D721Med (cell line): ENCODE data around the gene CERK.

Source experiments
- DNase-seq: peaks from one replicate; pipeline ENCODE4 v3.0.0; 2011; ENCODE audit warnings: low spot score; ENCODE audit not compliant: insufficient read length
- FAIRE-seq: peaks from 2 replicates; lab custom pipeline; 2011; peaks lifted over from hg19 to GRCh38; lab: Jason Lieb, UNC
- TF ChIP-seq, protein P1 (sequence below): IDR thresholded peaks from 2 replicates; pipeline ENCODE4 v1.5.1; 2012; ENCODE audit warnings: mild to moderate bottlenecking, control low read depth; ENCODE audit not compliant: insufficient read depth; ENCODE audit errors: missing control alignments

The CERK gene

DNA sequence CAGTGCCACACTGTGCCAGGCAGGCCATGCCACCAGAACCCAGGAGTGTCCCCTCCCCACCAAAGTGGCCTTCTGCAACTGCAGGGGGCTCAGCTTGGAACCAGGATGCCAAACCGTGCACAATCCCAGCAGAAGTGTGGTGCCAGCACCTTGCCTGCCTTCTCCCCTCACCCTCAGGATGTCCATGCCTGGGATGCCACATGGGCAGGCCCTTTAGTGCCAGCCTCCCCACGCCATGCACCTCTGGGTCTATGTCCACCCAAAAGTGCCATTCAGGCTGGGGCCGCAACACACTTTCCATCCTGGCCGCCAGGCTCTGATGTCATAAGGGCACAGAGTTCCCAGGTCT, 15.7 kb upstream of the CERK start:
- no peak for DNase-seq
- FAIRE-seq = no peak
- TF ChIP-seq, protein P1, sequence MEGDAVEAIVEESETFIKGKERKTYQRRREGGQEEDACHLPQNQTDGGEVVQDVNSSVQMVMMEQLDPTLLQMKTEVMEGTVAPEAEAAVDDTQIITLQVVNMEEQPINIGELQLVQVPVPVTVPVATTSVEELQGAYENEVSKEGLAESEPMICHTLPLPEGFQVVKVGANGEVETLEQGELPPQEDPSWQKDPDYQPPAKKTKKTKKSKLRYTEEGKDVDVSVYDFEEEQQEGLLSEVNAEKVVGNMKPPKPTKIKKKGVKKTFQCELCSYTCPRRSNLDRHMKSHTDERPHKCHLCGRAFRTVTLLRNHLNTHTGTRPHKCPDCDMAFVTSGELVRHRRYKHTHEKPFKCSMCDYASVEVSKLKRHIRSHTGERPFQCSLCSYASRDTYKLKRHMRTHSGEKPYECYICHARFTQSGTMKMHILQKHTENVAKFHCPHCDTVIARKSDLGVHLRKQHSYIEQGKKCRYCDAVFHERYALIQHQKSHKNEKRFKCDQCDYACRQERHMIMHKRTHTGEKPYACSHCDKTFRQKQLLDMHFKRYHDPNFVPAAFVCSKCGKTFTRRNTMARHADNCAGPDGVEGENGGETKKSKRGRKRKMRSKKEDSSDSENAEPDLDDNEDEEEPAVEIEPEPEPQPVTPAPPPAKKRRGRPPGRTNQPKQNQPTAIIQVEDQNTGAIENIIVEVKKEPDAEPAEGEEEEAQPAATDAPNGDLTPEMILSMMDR = no peak

DNA sequence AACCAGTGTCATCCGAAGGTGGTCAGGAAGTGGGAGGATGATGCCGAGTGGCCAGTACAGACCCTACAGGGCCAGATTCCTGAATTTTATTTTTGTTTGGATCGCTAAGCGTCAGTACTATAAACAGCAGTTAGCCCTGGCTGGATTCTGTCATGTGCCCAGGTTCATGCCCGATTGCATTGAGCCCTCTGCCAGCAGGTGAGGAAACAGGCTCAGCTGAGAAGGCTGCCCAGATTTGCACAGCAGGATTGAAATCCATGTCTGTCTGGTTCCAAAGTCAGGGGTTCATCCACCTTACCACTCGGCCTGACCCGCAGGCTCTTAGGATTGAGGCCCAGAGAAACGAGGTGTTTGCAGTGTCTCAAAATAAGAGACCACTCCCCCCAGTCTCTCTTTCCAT, 15.3 kb upstream of the CERK start:
- TF ChIP-seq, protein P1 = no peak
- FAIRE-seq (no peak), DNase-seq (no peak)

DNA sequence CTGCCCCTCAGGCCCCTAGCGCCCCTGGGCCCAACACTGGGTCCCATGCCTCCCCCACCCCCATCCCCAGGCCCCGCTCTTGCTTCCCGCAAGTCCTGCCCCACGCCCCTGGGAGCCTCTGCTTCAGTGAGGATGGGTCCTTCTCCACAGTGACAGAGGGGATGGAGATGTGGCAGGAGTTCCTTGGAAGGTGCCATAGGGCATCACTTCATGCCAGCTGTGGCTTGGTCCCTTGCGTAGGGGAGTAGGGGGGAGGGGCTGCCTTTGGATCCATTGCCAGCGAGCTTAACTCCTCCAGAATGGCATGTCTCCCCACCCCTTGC, 14.9 kb upstream of the CERK start:
- no peak for DNase-seq
- TF ChIP-seq, protein P1 = no peak
- FAIRE-seq = no peak

DNA sequence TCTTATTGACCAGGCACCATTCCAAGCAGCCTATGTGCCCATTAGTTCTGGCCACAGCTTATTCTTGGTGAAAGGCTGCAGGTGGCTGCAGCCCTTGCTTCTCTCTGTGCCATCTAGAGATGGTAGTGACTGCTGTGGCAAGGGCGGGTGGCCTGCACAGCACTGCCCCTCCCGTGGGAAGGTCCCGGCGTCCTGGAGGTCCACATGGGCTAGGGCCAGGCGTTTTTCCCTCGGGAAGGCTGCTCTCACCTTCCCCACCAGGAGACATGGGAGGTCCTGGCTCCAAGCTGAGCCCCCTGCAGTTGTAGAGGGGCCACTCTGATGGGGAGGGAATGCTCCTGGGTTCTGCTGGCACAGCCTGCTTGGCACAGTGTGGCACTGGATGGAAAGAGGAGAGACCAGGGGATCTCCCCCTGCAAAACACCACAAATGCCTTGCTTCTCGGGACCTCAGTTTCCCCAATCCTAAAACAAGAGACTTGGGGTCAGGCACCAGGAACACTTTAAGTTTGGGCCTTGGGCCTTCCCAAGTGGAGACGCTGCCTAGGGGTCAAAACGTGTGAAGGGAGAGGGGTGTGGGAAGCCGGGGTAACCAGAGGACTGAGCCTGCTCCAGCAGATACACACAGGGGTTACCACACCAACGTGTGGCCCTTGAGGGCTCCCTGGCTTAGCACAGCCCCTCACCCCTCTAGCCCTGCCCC, 14.4 kb upstream of the CERK start:
- TF ChIP-seq, protein P1 = no peak
- FAIRE-seq = no peak
- DNase-seq = no peak

DNA sequence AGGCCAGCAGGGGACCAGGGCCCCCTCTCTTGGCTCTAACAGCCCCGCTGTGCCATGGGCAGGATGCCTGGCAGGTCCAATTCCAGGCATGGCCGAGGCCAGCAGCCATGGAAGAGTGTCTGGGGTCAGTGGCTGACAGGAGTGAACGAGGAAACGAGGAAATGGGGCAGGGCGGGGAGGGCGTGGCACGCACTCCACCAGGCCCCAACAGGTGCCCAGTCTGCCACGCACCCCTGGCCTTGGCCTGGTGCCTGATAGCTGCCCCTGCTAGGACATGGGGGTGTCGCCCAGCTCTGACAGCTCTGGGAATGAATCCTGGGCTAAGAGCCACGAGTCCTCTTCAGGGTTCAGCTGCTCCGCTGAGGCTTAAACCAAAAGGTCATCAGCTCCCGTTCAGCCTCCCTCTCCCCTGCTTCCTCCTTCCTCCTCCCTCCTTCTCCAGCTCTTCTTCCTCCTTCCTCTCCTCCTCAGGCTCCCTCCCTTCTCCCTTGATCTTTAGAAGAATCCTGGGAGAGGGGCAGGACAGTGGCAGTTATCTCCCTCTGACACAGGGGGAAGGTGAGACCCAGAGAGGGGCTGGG, 12.9 kb upstream of the CERK start:
- DNase-seq (no peak), FAIRE-seq (no peak)
- TF ChIP-seq, protein P1 = no peak

DNA sequence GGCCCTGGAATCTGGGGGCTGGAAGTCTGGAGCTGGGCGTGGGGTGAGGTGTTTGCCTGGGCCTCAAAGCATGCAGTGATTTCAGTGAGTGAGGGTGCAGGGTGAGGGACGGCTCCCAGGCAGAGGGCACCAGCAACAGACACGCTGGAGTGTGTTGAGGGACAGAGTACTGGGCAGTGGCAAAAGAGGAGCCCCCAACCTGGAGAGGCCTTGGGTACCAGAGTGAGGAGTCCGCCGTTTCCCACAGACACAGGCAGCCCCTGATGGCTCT, 12.4 kb upstream of the CERK start:
- FAIRE-seq = no peak
- TF ChIP-seq, protein P1 = no peak
- DNase-seq = no peak

DNA sequence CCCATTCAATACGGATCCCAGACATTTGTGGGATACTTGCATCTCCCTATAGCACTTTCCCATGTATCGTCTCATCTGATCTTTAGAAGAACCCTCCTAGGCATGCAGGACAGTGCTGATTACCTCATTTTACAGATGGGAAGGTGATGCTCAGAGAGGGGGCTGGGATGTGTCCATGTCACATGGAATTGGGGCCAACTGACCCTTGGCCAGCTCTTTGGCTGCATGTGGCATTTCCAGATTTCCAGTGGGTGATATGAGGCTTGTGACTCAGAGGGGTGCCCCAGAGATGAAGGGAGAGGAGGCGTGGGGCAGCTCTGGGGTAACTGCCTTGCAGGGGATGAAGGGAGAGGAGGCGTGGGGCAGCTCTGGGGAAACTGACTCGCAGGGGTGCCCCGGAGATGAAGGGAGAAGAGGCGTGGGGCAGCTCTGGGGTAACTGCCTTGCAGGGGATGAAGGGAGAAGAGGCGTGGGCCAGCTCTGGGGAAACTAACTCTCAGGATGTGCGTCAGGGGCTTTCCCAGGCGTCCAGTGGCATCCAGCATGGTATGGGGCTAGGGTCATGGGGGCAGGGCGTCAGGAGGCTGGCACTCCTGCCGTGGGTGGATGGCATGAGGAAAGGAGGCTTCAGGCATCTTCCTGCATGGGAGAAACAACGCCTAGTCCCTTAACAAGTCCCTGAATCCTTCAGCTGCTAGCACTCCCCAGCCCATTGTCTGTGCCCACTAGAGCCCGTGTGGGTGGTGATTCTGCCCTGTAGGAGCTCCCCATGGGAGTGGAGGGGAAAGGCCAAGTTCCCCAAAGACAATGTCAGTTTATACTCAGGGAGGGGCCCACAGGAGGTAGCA, 11.9 kb upstream of the CERK start:
- DNase-seq (no peak), FAIRE-seq (no peak)

More for the DNA sequence above, 11.9 kb upstream of the CERK start:
- TF ChIP-seq, protein P1 = no peak
